Fibroblast of lung (primary cell): Measurements from ENCODE around the gene SLC39A8. TPM values are rescaled to one million over a fixed set of nuclear protein-coding genes. Genes with fewer than 3 reads are reported as not detected.

Experiments
- DNase-seq, 2 donors: peaks; one replicate each; pipeline versions ENCODE4 v3.0.0 to v3.0.0-alpha.2; 2010; ENCODE audit warnings: low read depth in 2 of 2
- H2AFZ ChIP-seq: 2 replicates; pipeline ENCODE4 v1.5.1; 2012; ENCODE audit warnings: low read length, control low read depth, inconsistent platforms
- H3K27ac ChIP-seq: 2 replicates; pipeline ENCODE4 v1.5.1; 2011; ENCODE audit warnings: low read length, control low read depth; ENCODE audit not compliant: insufficient read depth
- H3K27me3 ChIP-seq: 2 replicates; pipeline ENCODE4 v1.5.1; 2011; ENCODE audit warnings: mild to moderate bottlenecking, low read length; ENCODE audit not compliant: control insufficient read depth, insufficient read depth
- H3K36me3 ChIP-seq: 2 replicates; pipeline ENCODE4 v1.5.1; 2011; ENCODE audit warnings: low read length; ENCODE audit not compliant: control insufficient read depth, insufficient read depth
- H3K4me1 ChIP-seq: 2 replicates; pipeline ENCODE4 v1.5.1; 2011; ENCODE audit warnings: low read length; ENCODE audit not compliant: control insufficient read depth, insufficient read depth; ENCODE audit errors: extremely low read depth
- H3K4me2 ChIP-seq: 2 replicates; pipeline ENCODE4 v1.5.1; 2011; ENCODE audit warnings: low read length, control low read depth; ENCODE audit not compliant: insufficient read depth; ENCODE audit errors: extremely low read depth
- H3K4me3 ChIP-seq, 4 experiments: fragments of 200-600 bp in 1 of 4; sonication (generic) in 1 of 4; replicated peaks in 1 of 4; 2 replicates each; pipeline ENCODE4 v1.5.1; 2011 to 2016; ENCODE audit warnings: low read length in 4 of 4, low read depth in 3 of 4, mild to moderate bottlenecking in 3 of 4, control low read depth in 2 of 4, inconsistent platforms in 1 of 4, mixed read lengths in 1 of 4; ENCODE audit not compliant: insufficient read depth in 1 of 4; ENCODE audit errors: control extremely low read depth in 1 of 4
- H3K79me2 ChIP-seq: 2 replicates; pipeline ENCODE4 v1.5.1; 2012; ENCODE audit warnings: mild to moderate bottlenecking, low read length, inconsistent platforms; ENCODE audit not compliant: control insufficient read depth, insufficient read depth
- H3K9ac ChIP-seq: 2 replicates; pipeline ENCODE4 v1.5.1; 2011; ENCODE audit warnings: mild to moderate bottlenecking, low read length, control low read depth; ENCODE audit not compliant: insufficient read depth
- H3K9me3 ChIP-seq: 2 replicates; pipeline ENCODE4 v1.5.1; 2012; ENCODE audit warnings: low read depth, low read length; ENCODE audit not compliant: control insufficient read depth, insufficient read depth
- H4K20me1 ChIP-seq: 2 replicates; pipeline ENCODE4 v1.5.1; 2011; ENCODE audit warnings: low read length; ENCODE audit not compliant: control insufficient read depth, insufficient read depth; ENCODE audit errors: extremely low read depth
- CTCF ChIP-seq, 2 donors: IDR thresholded peaks in 1 of 2; conservative IDR thresholded peaks in 1 of 2; 1 replicate in 1 of 2; 2 replicates in 1 of 2; pipeline ENCODE4 v1.5.1; 2011 to 2012; ENCODE audit warnings: low read length in 2 of 2, control low read depth in 1 of 2, inconsistent platforms in 1 of 2, low read depth in 1 of 2, mild to moderate bottlenecking in 1 of 2
- EZH2 ChIP-seq: IDR thresholded peaks from 2 replicates; pipeline ENCODE4 v1.5.1; 2012; ENCODE audit warnings: low read length, control low read depth, mild to moderate bottlenecking; ENCODE audit errors: missing control alignments
- polyA plus RNA-seq, 2 donors: library from polyadenylated mRNA; depleted of rRNA in 1 of 2; stranded (reverse) in 1 of 2; unstranded in 1 of 2; fragments of >200 nt; gene quantifications; 2 replicates each; pipeline ENCODE4 v1.2.1, GENCODE V29; 2011 to 2012; ENCODE audit warnings: missing spikeins in 1 of 2
- total RNA-seq: library from RNA; depleted of rRNA; stranded (reverse); fragments of >200 nt; gene quantifications from 2 replicates; pipeline ENCODE4 v1.2.1, GENCODE V29; 2014

The SLC39A8 gene
- total and polyA plus RNA-seq, 2 donors (not counting 1 experiment from before 2014, with no cell fraction given): 0.72 to 4.5 TPM

DNA sequence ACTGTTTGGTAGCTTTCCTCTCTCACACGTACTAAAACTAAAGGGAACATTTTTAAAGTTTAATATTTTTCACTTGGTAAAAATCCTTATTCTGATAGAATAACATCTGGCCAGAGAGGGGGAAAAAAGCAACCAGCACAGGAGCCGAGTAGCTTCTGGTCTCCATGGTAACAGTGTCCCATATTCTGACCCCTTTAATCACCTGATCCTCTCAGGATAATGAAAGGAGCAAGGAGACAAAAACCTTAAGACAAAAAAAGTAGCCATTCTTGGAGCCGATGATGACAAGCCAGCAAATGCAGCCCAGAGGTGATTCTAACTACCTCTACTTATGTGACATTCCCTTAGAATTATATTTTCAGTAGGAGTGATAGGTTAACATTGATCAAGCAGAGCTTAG lies 126.6 kb downstream of the SLC39A8 start:
- Histone ChIP-seq H2AFZ (no peak overlapping the region), H3K27me3 (no peaks in the 10 kb centered on the region), H3K36me3 (no peaks in the 10 kb centered on the region), H3K4me1 (no peaks in the 10 kb centered on the region), H3K27ac (no peak overlapping the region), H3K4me3 (no peak overlapping the region), H3K79me2 (no peaks in the 10 kb centered on the region), H3K9me3 (no peaks in the 10 kb centered on the region), H3K9ac (no peak overlapping the region), H3K4me2 (no peak overlapping the region), H4K20me1 (no peaks in the 10 kb centered on the region)
- no peak for DNase-seq
- TF ChIP-seq EZH2: no peak
- no peak for TF ChIP-seq CTCF (conservative IDR thresholded peaks at IDR 0.05 in 1 of 2, IDR thresholded peaks at IDR 0.05 in 1 of 2; ENCODE audit: low read depth in 1 of 2, low read length in 2 of 2)

DNA sequence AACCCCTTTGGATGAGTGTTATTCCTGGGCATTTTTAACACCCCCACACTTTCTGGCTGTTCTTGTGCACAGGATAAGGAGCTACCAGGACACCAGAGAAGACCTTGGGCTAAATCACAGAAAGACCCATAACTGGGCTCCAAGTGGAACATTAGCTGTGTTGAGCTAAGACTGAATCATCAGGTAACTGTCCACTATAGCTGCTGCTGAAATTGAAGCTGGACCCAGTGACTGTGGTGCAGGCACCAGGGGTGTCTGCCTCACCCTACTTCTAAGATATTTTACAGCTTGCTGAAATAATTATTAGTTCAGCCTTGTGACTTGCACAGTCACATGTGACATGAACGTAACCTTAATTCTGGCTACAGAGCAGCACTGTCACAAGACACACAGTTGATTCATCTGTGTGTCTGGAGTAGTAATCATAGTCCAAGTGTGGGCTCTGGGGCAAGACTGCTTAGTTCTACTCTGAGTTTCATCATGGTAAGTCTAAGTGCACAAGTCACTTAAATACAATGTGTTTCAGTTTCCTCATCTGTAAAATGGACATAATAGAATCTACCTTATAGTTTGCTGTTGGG lies 127.4 kb downstream of the SLC39A8 start:
- Histone ChIP-seq H3K79me2 (no peaks in the 10 kb centered on the region), H3K4me1 (no peaks in the 10 kb centered on the region), H3K27me3 (no peaks in the 10 kb centered on the region), H3K36me3 (no peaks in the 10 kb centered on the region), H3K4me3 (no peak overlapping the region), H3K4me2 (no peak overlapping the region), H3K9me3 (no peaks in the 10 kb centered on the region), H3K27ac (no peak overlapping the region), H4K20me1 (no peaks in the 10 kb centered on the region), H3K9ac (no peak overlapping the region), H2AFZ (no peak overlapping the region)
- no peak for DNase-seq
- TF ChIP-seq CTCF (conservative IDR thresholded peaks at IDR 0.05 in 1 of 2, IDR thresholded peaks at IDR 0.05 in 1 of 2; ENCODE audit: low read depth in 1 of 2, low read length in 2 of 2): no peak
- no peak for TF ChIP-seq EZH2

DNA sequence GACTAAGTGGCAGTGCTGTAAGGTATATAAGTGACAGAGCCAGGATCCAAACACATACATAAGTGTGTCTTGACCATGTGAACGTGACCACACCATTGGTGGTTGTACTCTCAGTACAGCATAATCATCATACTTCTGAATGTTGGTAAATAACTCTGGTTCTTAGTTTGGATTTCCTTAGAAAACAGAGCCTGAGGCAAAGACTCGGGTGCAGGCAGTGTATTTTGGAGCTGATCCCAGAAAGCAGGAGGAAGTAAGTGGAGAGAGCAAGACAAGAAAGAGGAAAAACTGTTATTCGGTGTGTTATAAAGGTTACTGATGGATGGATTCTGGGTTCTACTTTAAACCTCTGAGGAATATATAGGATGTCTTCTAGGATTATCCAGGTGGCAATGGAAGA lies 127.9 kb downstream of the SLC39A8 start:
- H2AFZ ChIP-seq: no peak overlapping the region
- H3K79me2 ChIP-seq: no peaks in the 10 kb centered on the region
- DNase-seq: no peak
- no peak overlapping the region for H3K4me3 ChIP-seq
- no peak for TF ChIP-seq CTCF (conservative IDR thresholded peaks at IDR 0.05 in 1 of 2, IDR thresholded peaks at IDR 0.05 in 1 of 2; ENCODE audit: low read depth in 1 of 2, low read length in 2 of 2)
- no peak overlapping the region for H3K27ac ChIP-seq
- H3K9ac ChIP-seq: no peak overlapping the region
- H3K36me3 ChIP-seq: no peaks in the 10 kb centered on the region
- H3K27me3 ChIP-seq: no peaks in the 10 kb centered on the region
- H3K4me1 ChIP-seq: no peaks in the 10 kb centered on the region
- H3K4me2 ChIP-seq: no peak overlapping the region
- H4K20me1 ChIP-seq: no peaks in the 10 kb centered on the region
- H3K9me3 ChIP-seq: no peaks in the 10 kb centered on the region
